ENCODE data around the gene SUCO. TPM values are rescaled to one million over a fixed set of nuclear protein-coding genes. Genes with fewer than 3 reads are reported as not detected.

Gene SUCO
- total and polyA plus RNA-seq, 2 of the 4 experiments (the other 2 are of a cell fraction) = 11.4 to 21.5 TPM

DNA sequence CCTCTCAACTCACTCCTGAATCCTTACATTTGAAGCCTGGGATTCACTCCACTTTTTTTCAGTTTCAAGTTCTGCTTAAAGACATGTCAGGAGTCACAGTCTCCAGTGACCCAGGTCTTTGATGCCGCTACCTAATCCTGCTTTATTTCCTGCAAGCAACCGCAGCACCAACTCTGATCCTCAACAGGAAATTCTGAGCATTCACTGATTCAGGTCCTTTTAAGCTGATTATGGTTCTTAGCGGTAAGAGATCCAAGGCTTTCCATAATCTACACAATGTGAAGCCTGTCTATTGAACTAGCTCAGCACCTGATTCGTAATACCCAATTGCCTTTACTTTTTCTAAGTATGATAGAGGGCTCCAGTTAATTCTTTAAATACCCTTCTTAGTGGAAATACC is 45.4 kb upstream of the SUCO start:
- Histone ChIP-seq H3K4me1 (ENCODE audit: control insufficient read depth, insufficient read depth, low read length) (no peaks in the 10 kb centered on the region), H3K23ac (ENCODE audit: low read depth, low read length) (no peak overlapping the region), H4K20me1 (ENCODE audit: insufficient read depth, low read length) (no peaks in the 10 kb centered on the region), H3K9ac (ENCODE audit: low read depth, low read length) (no peak overlapping the region), H2BK20ac (ENCODE audit: low read depth, low read length) (no peak overlapping the region), H2BK120ac (ENCODE audit: low read depth, low read length) (no peak overlapping the region), H2BK15ac (ENCODE audit: low read depth, low read length) (no peak overlapping the region), H3K9me1 (ENCODE audit: insufficient read depth, low read length) (no peaks in the 10 kb centered on the region), H4K91ac (ENCODE audit: insufficient read depth, low read depth, low read length) (no peak overlapping the region), H3K27ac (ENCODE audit: insufficient read depth, low read length) (no peak overlapping the region), H4K5ac (ENCODE audit: low read depth, low read length) (no peak overlapping the region), H2AFZ (replicated peaks; ENCODE audit: low read length, poor library complexity) (no peak overlapping the region), H4K8ac (ENCODE audit: low read depth in 2 of 2, low read length in 2 of 2) (no peak overlapping the region), H3K9me3 (ENCODE audit: control insufficient read depth, insufficient read depth, low read length) (no peaks in the 10 kb centered on the region), H3K27me3 (ENCODE audit: control insufficient read depth, insufficient read depth, low read length) (peaks cover 42% of the 10 kb centered on the region), H2AK5ac (ENCODE audit: low read depth, low read length) (no peak overlapping the region), H3K4me3 (ENCODE audit: insufficient read depth, low read depth, low read length) (no peak overlapping the region), H3K14ac (replicated peaks; ENCODE audit: low read depth, low read length) (no peak overlapping the region), H3K18ac (ENCODE audit: low read depth, low read length) (no peak overlapping the region), H3K56ac (ENCODE audit: extremely low read depth, insufficient read depth, low read length) (no peak overlapping the region), H2BK5ac (ENCODE audit: low read depth, low read length, poor library complexity, severe bottlenecking) (no peak overlapping the region), H2AK9ac (replicated peaks; ENCODE audit: low read depth, low read length, poor library complexity) (no peak overlapping the region), H3K4me2 (ENCODE audit: low read depth, low read length) (no peak overlapping the region), H3K36me3 (ENCODE audit: control insufficient read depth, insufficient read depth, low read length) (no peaks in the 10 kb centered on the region), H3K79me1 (ENCODE audit: low read depth in 1 of 2, low read length in 2 of 2) (no peaks in the 10 kb centered on the region), H3K4ac (ENCODE audit: low read depth, low read length) (no peak overlapping the region)
- dilution Hi-C loops (cut with HindIII; ENCODE audit: low sequenced_read_pairs, unreplicated experiment) = no loop called here
- POLR2A ChIA-PET (ENCODE audit: unreplicated experiment) = no interaction called here
- ATAC-seq (ENCODE audit: low read depth) (no peak), DNase-seq (no peak)
- in situ Hi-C loops (cut with MboI; ENCODE audit: low sequenced_read_pairs) = no loop called here
- intact Hi-C loops (cut with micrococcal nuclease) = no loop called here
- BruUV-seq (replicated peaks) = no TSS peak
- CTCF ChIA-PET = interaction anchor here (0.8 kb wide), 1 partner anchor 35 kb away, joined by 3 read pairs; no protein-coding TSS in a partner anchor
- TF ChIP-seq, protein P1, sequence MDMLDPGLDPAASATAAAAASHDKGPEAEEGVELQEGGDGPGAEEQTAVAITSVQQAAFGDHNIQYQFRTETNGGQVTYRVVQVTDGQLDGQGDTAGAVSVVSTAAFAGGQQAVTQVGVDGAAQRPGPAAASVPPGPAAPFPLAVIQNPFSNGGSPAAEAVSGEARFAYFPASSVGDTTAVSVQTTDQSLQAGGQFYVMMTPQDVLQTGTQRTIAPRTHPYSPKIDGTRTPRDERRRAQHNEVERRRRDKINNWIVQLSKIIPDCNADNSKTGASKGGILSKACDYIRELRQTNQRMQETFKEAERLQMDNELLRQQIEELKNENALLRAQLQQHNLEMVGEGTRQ (IDR thresholded peaks at IDR 0.05; ENCODE audit: low read depth, low read length) = no peak
- TF ChIP-seq RCOR1 (IDR thresholded peaks at IDR 0.05; ENCODE audit: insufficient replicate concordance, low read length) (no peak), RFX5 (IDR thresholded peaks at IDR 0.05; ENCODE audit: low read depth, low read length) (no peak), FOS (IDR thresholded peaks at IDR 0.05; ENCODE audit: low read depth, low read length) (no peak), MAFK (IDR thresholded peaks at IDR 0.05; ENCODE audit: low read depth, low read length) (no peak), BHLHE40 (IDR thresholded peaks at IDR 0.05; ENCODE audit: low read depth, low read length) (no peak), MXI1 (IDR thresholded peaks at IDR 0.05; ENCODE audit: borderline replicate concordance, low read depth, low read length) (no peak)
- WGBS, 2 experiments (ENCODE audit: extremely low coverage in 2 of 2, insufficient read length in 1 of 2) = 69% methylated on average over 2 of the region's 4 CpGs; no CpG with 5 or more reads in 1 of the 2 experiments

All from IMR-90 (cell line).